ENCODE data around the gene ZBTB47. TPM values are rescaled to one million over a fixed set of nuclear protein-coding genes. Genes with fewer than 3 reads are reported as not detected.

ZBTB47 gene
- total RNA-seq, 1 donor from 2014 or later, result 26.7 TPM

DNA sequence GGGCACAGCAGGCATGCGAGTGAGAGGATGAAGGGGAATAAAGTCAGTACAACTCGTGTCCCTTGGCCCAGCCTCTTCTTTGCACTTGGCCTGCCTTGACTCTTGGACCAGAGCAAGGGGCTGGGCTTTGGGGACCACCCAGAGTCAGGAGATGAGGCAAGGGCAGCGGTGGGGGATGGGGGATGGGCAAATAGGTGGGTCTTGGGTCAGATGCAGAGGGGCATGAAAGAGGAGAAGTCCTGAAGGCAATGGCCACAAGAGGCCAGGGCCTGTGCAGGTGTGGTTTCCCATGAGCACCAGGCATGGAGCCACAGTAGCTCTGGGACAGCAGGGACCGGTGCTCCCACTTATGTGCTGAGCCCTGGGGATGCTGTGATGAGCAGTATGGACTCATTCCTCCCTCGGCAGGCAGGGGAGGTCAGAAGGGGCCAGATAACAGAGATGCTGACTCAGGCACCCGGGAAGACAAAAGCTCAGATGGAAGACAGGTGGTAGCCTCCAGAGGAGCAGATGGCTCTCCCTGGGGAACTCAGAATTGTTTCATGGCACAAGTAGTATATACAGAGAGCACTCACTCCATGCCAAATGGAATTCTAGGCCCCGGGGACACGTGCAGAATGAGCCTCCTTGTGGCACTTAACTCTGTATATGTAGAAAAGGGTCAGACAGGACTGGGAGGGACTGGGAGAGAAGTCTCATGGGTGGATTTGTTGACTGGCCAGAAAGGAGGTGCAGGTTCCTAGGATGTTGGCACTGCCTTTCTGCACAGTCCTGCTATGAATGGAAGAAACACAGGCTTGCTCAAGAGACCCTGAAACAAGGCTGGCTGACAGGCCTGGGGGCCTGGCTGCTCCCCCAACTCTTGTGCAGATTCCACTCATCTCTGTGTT, 14.3 kb downstream of the ZBTB47 start:
- H3K4me1 Mint-ChIP-seq (ENCODE audit: unreplicated experiment), result no peaks in the 10 kb centered on the region
- H3K9me3 Mint-ChIP-seq (ENCODE audit: unreplicated experiment), result peaks cover 3% of the 10 kb centered on the region
- TF ChIP-seq, protein P1, sequence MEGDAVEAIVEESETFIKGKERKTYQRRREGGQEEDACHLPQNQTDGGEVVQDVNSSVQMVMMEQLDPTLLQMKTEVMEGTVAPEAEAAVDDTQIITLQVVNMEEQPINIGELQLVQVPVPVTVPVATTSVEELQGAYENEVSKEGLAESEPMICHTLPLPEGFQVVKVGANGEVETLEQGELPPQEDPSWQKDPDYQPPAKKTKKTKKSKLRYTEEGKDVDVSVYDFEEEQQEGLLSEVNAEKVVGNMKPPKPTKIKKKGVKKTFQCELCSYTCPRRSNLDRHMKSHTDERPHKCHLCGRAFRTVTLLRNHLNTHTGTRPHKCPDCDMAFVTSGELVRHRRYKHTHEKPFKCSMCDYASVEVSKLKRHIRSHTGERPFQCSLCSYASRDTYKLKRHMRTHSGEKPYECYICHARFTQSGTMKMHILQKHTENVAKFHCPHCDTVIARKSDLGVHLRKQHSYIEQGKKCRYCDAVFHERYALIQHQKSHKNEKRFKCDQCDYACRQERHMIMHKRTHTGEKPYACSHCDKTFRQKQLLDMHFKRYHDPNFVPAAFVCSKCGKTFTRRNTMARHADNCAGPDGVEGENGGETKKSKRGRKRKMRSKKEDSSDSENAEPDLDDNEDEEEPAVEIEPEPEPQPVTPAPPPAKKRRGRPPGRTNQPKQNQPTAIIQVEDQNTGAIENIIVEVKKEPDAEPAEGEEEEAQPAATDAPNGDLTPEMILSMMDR (IDR thresholded peaks at IDR 0.05), result no peak
- no peaks in the 10 kb centered on the region for H3K36me3 Mint-ChIP-seq (ENCODE audit: unreplicated experiment)
- DNase-seq (ENCODE audit: extremely low spot score, unreplicated experiment), result no peak
- H3K27ac Mint-ChIP-seq (ENCODE audit: unreplicated experiment), result no peak overlapping the region
- H3K27me3 Mint-ChIP-seq (ENCODE audit: unreplicated experiment), result no peaks in the 10 kb centered on the region
- H3K4me3 Mint-ChIP-seq (ENCODE audit: unreplicated experiment), result no peak overlapping the region

DNA sequence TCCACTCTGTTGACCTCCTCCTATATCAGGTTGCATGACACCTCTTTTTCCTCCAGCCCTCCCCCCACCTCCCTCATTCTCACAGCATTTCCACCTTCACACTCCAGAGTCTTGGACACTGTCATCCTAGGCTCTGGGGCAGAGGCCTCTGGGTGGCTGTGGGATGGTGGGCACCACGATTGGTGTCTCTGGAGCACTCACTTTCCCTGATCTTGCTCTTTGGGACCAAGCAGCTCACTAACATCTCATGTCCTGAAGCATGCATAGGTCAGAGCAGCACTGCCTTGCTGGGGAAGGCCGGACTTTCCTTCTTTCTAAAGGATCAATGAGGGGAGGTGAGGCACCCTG, 14.9 kb downstream of the ZBTB47 start:
- Mint-ChIP-seq H3K27me3 (ENCODE audit: unreplicated experiment) (no peaks in the 10 kb centered on the region), H3K4me1 (ENCODE audit: unreplicated experiment) (no peaks in the 10 kb centered on the region), H3K27ac (ENCODE audit: unreplicated experiment) (no peak overlapping the region), H3K36me3 (ENCODE audit: unreplicated experiment) (no peaks in the 10 kb centered on the region), H3K4me3 (ENCODE audit: unreplicated experiment) (no peak overlapping the region), H3K9me3 (ENCODE audit: unreplicated experiment) (peaks cover 3% of the 10 kb centered on the region)
- TF ChIP-seq, protein P1 (IDR thresholded peaks at IDR 0.05), result no peak
- no peak for DNase-seq (ENCODE audit: extremely low spot score, unreplicated experiment)

DNA sequence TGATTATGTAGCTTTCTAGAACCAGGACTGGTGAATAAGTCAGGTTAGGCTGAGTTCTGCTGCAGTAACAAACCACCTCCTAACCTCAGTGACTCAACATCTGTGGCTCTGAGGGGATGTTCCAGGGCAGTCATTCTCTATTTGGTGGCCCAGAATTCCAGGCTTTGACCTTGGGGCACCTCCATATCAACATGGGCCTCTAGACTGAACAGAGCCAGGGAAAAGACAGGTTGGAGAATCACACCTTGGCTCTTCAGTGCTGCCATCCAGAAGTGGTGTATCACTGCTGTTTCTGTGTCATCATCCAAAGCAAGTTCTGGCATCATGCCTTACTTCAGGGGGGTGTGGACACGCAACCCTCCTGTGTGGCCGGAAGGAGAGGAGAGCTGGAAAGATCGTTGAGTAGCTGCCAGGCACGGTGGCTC, 15.3 kb downstream of the ZBTB47 start:
- no peaks in the 10 kb centered on the region for H3K36me3 Mint-ChIP-seq (ENCODE audit: unreplicated experiment)
- no peaks in the 10 kb centered on the region for H3K27me3 Mint-ChIP-seq (ENCODE audit: unreplicated experiment)
- H3K9me3 Mint-ChIP-seq (ENCODE audit: unreplicated experiment), result peaks cover 3% of the 10 kb centered on the region
- no peak overlapping the region for H3K4me3 Mint-ChIP-seq (ENCODE audit: unreplicated experiment)
- no peaks in the 10 kb centered on the region for H3K4me1 Mint-ChIP-seq (ENCODE audit: unreplicated experiment)
- TF ChIP-seq, protein P1 (IDR thresholded peaks at IDR 0.05), result no peak
- H3K27ac Mint-ChIP-seq (ENCODE audit: unreplicated experiment), result no peak overlapping the region
- no peak for DNase-seq (ENCODE audit: extremely low spot score, unreplicated experiment)

DNA sequence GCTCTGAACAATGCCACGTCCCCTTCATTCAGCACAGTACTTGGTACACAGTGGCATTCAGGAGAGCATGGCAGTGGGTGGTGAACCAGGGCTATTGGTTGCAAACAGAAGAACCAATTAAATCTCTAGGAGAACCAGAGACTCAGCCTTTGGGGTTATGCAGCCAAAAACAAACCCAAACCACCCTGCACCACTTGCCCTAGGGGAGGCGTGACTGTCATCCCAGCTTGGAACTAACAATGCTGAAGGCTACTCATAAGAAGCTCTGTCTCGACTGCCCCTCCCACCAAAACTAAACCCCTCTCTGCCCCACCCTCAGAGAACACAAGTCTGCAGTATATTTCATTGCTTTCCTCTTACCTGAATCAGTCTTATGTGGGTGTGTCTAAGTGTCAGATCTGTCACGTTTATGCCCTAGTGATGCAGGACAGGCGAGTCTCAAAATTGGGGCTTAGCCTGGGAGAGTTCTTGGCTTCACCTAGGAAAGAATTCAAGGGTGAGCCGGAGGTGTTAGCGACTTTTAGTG, 16.6 kb downstream of the ZBTB47 start:
- Mint-ChIP-seq H3K27me3 (ENCODE audit: unreplicated experiment) (peaks cover 6% of the 10 kb centered on the region), H3K4me3 (ENCODE audit: unreplicated experiment) (no peak overlapping the region), H3K27ac (ENCODE audit: unreplicated experiment) (no peak overlapping the region), H3K36me3 (ENCODE audit: unreplicated experiment) (no peaks in the 10 kb centered on the region), H3K4me1 (ENCODE audit: unreplicated experiment) (peaks cover 2% of the 10 kb centered on the region), H3K9me3 (ENCODE audit: unreplicated experiment) (peaks cover 3% of the 10 kb centered on the region)
- no peak for DNase-seq (ENCODE audit: extremely low spot score, unreplicated experiment)
- TF ChIP-seq, protein P1 (IDR thresholded peaks at IDR 0.05), result no peak

DNA sequence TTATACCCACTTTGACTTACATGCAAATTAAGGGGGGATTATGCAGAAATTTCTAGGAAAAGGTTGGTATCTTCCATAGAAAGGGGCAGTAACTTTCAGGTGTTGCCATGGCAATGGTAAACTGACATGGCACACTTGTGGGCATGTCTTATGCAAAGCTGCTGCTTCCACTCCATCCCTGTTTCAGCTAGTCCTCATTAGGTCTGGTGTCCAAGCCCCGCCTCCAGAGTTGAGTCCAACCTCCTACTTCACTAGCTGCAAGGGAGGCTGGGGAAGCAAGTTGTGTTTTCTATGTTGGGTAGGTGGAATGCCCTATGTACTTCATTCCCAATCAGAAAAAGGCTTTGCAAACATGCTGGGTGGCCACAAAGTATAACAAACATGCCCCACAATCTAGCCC, 17.2 kb downstream of the ZBTB47 start:
- Mint-ChIP-seq H3K36me3 (ENCODE audit: unreplicated experiment) (no peaks in the 10 kb centered on the region), H3K4me3 (ENCODE audit: unreplicated experiment) (no peak overlapping the region), H3K4me1 (ENCODE audit: unreplicated experiment) (peaks cover 2% of the 10 kb centered on the region), H3K9me3 (ENCODE audit: unreplicated experiment) (peaks cover 3% of the 10 kb centered on the region), H3K27me3 (ENCODE audit: unreplicated experiment) (peaks cover 7% of the 10 kb centered on the region), H3K27ac (ENCODE audit: unreplicated experiment) (no peak overlapping the region)
- DNase-seq (ENCODE audit: extremely low spot score, unreplicated experiment), result no peak
- TF ChIP-seq, protein P1 (IDR thresholded peaks at IDR 0.05), result no peak

All from osteocyte (in vitro differentiated cells).